GM18867 (cell line): ENCODE data around the gene GRIK4.

ENCODE experiments used
- ATAC-seq: cut with Tn5 transposase; IDR thresholded peaks from one replicate; pipeline ENCODE4 v1.9.1; 2021; ENCODE audit warnings: mild to moderate bottlenecking, moderate library complexity; ENCODE audit not compliant: unreplicated experiment

Gene GRIK4

DNA sequence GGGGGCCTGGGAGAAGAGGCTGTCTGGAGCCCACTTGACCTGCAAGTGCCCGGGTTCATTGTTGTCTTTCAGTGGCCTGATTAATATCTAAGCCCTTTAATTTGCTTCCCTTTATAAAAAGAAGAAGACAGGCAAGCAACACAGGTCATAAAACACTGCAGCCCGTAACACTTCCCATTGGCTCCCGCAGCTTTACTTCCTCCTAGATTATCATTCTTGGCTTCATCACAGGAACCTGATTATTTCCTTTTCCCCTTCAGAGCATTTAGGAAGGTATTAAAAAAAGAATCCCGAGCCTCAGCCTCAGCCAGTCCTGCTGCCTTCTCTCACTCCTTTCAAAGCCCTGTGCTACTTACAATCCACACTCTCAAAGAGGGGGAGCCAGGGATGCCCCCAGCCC is 183.2 kb downstream of the GRIK4 start:
- ATAC-seq, result no peak

DNA sequence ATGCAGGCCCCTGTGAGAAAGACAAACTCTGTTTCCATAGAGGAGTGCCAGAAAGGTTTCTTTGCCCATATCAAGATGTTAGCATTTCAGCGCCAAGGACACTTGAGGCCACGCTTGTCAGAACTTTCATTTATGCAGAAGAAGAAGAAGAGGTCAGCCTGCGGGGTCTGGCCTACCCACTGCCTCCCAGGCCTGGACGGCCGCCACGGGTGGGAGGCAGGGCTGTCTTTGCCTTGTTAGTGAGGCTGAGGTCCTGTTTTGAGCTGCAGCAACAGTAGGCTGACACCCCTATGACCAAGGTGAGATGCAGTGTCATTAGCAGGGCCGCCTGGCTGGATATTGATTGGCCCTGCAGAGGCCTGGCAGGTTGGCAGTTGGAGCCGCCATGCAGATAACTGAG is 183.9 kb downstream of the GRIK4 start:
- ATAC-seq, result no peak

DNA sequence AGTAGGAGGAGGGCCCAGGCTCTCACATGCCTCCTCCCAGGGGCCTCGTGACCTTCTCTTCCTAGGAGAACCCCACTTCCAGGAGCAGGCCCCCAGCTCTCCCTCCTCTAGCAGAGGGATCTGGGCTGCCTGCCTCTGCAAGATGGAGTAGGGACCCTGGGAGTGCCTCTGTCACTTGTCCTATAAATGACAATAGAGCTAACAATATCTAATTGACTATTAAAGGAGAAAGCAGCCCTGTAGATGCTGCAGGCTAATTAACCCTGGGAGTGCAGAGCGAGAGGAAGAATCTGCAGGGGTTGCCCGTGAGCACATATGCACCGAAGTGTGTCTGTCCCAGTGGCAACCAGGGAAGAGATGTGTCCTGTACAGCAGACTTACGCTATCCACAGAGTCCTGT is 184.4 kb downstream of the GRIK4 start:
- ATAC-seq, result no peak

DNA sequence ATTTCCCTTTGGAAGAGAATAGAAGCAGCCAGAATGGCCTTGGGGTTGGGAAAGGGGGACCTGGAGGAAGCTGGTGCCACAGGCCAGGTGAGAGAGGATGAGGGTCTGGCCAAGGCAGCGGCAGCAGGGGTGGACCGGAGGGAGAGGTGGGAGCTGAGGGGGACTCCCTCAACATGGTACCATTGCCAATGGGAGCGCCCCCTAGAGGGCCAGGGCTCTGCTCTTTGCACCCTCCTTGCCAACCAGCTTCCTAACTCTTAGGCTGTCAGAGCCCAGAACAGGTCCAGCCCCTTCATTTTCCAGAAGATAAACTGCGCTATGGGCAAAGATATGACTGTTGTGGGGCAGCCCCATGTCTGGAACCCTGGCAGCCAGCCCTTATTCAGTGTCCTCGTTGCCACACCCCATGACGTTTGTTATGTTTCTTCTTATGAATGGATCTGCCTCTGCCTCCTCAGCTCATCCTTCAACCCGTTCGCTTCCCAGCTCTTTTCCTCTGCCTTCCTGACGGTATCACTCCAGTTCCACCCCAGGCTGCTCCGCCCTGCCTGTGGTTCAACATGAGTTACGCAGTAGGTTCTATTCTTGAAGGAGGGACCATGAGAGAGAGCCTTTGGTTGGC is 185.2 kb downstream of the GRIK4 start:
- no peak for ATAC-seq

DNA sequence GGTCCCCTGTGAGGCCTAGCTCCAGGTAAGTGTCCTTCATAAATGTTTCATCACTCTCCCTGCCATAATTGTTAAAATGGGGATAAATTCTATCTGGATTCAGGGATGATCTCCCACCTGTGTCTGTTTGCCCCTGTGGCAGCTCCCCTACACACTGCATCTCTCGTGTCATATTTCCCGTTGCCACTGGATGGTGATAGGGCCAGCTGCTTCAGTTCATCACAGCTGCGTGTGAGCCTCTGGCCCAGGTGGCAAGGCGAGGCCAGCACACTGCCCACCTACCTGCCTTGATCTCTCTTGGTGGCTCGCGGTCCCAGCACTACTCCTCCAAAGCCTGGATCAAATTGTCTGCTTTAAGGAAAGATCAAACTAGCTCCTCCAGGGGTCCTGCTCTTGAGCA is 187.4 kb downstream of the GRIK4 start:
- ATAC-seq, result no peak

DNA sequence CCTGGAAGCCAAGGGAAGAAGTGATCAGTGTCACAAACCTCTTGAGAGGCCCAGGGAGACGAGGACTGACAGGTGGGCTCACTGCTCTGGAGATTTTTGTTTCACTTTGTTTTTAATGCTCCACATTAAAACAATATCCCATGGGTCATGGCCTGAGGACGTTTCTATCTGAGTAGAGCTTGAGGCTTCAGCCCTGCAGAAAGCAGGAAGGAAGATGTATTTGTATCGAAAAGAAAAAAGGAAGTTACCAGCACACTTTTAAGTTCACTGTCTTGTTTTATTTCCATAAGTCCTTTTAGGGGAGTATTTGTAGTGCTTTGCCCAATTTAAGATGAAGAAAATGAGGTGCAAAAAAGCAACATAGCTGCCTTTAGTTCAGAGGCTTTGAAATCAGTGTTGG is 191.1 kb downstream of the GRIK4 start:
- ATAC-seq, result peak; percentile 36

DNA sequence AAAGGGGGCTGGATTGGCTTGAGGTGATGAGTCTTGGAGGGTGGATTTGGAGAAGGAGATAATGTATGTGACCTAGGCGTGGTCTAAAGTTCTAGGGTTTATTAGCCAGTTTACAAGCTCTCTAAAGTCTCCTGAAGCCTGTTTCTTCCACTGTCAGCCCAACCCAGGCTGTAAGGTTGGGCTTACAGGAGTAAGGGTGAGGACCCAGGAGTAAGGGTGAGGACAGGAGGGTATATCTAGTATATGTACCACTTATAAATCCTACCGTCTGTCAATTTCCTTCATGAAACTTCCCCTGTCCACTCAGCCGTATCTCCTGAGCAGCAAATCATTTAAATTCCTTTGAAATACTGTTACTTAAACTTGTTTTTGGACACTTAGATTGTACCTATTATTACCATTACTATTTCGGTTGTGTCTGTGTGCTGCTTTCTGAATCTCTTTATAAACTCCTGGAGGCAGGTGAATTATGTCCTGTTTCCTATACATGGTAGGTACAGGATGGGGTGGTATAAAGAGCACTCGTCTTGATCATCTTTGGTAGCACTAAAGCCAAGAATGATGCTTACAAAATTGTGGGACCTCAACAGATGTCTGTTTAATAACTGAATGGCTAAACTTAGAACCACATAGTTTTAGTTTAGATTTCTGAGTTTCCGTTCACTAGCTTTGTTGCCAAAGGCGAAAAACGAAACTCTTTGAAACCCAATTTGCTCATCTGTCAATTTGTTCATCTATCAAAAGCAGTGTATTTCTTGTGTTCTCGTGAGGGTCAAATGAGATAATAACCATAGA is 192.0 kb downstream of the GRIK4 start:
- ATAC-seq, result peak; percentile 75

DNA sequence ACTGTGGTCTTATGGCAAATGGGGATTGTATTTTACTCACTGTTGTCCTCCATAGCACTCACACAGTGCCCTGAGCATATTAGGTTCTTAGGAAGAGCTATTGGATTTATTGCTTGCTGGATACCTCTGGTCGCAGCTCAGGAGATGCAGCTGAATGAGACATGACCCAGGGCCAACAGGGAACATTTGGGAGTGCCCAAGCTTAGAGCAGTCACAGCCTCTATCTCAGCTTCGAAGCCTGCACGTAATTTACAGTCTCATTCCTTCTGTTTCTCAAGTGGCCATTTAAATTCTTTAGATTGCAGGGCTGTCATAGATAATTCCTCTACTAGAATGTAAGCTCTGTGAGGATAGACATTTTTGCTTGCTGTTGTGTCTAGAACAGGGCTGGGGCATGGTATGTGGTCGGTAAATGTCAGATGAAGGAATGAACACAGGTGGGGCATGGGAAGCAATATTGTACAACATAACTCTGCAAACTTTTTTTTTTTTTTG is 192.8 kb downstream of the GRIK4 start:
- ATAC-seq, result peak; percentile 22

DNA sequence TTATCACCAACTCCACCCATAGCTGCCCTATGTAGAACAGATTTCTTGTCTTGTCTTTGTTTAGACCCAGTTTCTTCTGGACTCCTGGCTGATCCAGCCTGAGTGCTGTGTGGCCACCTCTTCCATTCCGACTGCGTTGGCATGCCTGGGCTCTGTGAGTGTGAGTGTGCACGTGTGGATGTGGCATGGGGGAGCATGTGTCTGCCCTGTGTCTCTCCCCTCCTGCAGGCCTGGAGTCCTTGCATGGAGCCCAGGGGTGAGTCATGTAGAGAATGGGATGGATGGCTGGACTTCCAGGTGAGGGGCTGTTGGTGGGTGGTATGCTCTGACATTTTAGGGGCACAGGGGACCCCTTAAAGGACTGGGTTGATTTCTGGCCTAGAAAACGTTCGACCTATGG is 194.7 kb downstream of the GRIK4 start:
- ATAC-seq, result no peak

DNA sequence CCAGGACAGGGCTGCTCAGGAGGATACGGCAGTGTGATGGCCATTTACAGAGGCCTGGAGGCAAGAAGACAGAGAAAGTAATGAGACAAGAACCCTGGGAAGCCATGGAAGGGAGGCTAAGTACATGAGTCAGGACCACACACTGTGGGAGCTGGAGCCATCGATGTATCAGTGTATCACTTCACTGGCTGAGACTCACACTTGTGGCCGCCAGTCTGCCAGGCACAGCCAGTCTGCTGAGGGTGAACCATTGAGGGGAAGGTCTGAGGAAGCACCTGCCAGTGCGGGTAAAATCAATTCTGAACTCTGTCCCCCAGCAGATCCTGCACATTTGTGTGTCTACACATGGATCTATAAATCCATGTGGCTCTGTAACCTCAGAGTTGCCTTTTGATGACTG is 195.6 kb downstream of the GRIK4 start:
- ATAC-seq, result no peak

DNA sequence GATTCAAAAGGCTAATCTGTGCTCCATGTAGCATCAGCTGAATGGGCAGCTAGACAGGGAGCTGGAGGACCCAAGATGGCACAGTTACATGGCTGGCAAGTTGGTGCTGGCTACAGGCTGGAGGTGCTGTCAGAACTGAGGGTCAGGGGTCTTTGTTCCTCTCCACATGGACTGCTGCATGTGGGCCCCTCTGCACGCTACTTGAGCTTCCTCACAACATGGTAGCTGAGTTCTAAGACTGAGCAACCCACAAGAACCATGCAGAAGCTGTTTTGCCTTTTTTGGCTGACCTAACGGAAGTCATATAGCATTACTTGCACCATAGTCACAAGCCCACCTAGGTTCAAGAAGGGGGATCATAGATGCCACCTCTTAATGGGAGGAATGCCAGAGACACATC is 196.1 kb downstream of the GRIK4 start:
- ATAC-seq, result no peak

DNA sequence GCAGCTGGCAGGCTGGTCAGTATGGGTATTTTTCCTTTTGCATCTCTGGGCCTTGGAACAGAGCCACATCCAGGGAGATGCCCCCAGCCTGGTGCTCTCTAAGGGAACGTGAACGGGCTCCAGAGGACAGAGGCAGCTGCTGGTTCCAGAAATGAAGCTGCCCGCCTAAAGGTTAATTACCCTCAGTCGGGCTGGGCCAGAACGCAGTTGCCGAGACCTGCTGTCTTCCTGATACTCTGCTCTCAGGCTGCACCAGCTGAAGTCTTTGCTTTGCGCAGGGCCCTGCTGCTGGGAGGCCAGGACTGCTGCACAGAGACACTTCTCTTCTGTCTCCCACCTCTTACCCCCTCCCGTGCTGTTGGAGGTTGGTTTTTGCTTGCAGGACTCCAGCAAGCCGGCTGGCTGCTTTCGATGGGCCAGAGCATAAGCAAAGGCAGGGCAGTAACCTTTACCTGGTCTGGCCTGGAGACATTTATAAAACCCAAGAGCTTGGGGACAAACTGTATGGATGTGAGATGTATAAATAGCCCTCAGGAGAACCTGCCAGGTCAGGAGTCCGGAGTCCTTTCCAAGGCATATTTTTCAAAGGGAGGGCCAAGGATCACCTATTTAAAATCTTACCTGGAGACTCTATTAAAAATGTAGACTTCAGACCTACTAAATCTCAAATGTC is 197.1 kb downstream of the GRIK4 start:
- ATAC-seq, result no peak

DNA sequence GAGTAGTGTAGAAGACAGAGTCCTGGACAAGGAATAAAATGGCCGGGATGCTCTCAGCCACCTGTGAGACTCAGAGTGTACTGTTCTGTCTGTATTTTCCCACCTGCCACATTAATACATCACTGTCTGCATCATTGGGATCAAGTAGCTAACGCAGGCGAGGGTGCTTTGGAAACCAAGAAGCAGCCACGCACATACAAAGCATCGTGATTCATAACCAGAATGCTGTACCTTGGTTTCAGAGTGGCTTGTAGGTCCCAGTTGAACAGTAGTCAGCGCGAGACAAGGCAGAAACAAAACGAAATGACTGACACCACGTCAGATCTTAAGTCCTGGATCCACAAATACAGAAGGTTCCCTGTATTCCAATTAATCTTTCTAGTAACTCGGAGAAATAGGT is 198.3 kb downstream of the GRIK4 start:
- peak; percentile 91 for ATAC-seq

DNA sequence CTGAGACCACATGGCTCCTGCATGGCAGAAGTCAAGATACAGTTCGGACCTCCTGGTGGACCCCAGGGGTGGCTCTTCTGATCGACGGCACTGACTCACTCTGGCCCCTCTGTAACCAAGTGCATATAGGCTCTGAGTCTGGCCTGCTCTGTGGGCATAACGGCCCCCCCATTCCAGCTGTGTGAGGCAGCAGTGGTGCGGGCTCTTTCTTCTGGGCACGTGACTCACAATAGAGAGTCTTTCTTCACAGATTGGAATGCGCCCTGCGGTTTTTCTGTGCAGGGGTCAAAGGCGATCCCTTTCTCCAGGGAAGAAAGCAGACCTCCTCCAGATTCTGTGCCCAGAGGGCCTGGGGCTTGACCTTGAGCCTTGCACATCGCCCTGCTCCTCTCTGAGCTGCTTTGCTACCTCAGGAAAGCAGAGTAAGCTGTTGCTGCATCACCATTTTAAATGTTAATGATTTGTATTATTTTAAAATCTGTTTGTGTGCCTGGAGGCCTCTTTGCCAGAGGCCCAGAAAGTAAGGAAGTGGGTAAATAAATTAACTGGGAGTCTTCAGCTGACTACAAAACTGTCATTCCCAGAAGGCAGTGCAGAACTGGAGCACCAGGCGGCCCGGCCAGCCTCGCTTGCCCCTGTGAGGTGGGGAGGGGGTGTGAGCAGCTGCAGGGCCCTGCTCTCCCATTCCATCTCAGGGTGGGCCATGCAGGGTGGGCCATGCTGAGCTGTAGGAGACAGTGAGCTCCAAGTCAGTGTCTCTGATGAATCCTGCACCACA is 199.0 kb downstream of the GRIK4 start:
- peak; percentile 22 for ATAC-seq

DNA sequence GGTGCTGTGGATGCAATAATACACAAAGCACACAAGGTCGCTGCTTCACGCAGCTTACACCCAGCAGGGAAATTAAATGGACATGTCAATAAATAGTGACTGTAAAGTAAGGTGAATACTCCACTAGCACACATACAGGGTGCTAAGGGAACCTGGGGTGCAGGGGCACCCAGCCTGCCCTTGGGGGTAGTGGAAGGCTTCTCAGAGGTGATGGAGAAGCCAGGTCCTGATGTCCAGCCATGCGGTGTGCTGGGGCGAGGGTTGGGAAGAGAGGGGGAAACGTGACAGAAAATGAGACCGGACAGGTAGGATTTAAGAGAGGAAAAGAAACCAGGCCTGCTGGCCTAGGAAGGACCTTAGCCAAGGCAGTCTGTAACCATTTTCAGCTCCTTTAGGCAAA is 200.5 kb downstream of the GRIK4 start:
- no peak for ATAC-seq

DNA sequence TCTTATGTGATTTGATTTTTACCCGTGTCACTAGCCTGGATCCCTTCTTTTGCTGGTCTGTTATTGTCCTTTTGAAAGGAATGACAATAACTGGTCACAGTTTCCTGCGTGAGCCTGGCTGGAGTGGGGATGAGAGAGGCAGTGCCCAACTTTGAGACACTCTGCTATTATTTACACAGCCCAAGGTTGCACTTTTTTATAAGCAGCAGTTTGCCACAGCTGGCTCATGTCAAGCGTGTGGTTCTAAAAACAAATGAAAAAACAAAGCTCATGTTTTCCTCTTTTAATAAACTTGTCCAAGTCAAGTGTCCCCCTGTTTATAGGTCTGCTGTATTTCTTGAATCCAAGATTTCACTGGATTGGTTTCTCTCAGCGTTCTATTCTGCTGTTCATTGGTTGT is 201.3 kb downstream of the GRIK4 start:
- ATAC-seq, result no peak

DNA sequence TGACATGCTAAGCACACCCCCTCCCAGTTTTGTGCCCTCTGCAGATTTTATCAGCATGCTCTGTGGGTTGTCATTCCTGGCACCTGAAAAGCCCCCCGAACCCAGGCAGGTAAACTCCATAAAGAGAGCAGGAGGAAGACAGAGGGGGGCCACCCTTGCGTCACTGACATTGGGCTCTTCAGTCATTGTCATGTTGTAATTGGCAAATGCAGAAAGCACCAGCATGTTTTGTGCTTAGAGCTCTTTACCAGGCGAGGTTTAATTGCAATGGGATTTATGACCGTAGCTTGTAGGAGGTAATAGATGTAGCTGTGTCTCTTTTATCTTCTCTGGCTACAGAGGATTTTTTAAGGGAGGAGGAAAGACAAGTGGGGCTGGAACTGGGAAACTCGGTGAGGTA is 201.7 kb downstream of the GRIK4 start:
- no peak for ATAC-seq

DNA sequence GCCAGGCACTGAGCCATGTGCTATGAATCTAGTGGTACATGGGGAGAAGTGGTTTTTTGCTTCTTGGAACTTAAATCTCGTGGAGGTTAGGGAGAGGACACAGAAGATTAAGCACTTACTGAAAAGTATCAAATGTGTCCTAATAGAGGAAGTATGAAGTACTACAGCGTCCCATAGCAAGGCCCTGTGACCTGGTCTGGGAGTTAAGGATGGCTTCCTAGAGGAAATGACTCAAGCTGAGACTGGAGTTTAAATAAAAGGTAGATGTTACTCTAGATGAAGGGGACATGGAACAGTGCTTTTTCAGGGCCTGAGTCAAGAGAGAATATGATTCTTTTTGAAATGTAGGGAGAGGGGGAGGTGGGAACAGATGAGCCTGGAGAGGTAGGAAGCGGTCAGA is 202.9 kb downstream of the GRIK4 start:
- ATAC-seq, result no peak

DNA sequence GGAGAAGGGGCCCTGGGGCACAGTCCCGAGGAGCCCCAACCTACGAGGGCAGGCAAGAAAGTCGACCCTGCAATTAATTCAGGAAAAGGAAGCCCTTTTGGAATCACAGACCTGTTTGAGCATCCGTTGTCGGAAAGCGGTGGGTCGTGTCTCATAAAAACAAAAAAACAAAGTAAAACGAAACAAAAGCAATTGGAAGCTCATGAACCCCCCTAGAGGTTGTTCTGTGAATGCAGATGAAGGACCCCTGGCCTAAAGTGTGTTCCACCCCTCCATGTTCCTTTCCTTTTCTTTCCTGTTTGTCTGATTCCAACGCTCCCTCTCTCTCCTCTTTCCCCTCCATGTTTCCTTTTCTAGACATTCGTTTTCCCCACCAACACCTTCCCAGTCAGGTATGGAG is 203.7 kb downstream of the GRIK4 start:
- no peak for ATAC-seq

DNA sequence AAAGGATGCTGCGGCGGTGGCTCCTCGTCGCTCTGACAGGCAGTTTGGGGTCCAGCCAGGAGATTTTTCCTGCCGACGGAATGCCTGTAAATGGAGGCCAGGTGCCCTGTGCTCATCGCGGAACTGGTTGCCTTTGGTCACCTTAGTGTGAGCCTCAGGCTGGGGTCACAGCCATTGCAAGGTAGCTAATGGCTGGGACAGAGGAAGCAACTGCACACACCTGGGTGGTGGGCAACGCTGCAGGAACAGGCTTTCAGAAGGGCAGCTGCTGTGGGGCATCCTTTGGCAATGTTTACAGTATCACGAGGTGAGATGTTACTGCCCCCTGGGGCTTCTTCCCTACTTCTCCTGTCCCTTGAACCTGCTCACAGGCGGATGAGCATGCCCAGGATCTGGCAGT is 205.5 kb downstream of the GRIK4 start:
- no peak for ATAC-seq

DNA sequence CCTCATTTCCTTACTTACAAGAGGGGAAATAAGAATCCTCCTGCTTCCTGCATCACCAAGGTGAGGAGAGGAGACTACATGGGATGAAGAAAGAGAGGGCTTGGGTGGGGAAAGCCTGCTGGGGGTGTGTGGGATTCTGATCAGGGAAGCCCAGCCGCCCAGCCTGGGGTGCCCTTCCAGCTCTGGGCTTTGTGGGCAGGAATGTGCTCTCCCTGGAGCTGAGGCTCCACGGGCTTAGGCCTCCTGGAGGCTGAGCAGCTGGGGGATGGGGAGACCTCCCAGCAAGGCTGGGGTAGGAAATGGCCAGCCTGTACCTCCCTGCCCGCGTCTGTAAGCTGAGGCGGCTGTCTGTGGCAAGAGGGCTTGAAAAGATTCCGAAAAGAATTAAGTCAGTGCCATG is 206.1 kb downstream of the GRIK4 start:
- ATAC-seq, result no peak
